Effector memory CD8-positive, alpha-beta T cell (primary cell): ENCODE results near the gene PKIB.
"Not testable (repeated sequence)": the region's sequence is repeated elsewhere in the genome, so short reads cannot be mapped to it uniquely, and the experiment has no call there.

Source experiments
- ATAC-seq: fragments of 150-1000 bp; cut with Tn5 transposase; replicated peaks from 2 replicates; pipeline ENCODE4 v1.10.0; 2021; ENCODE audit warnings: mild to moderate bottlenecking, moderate library complexity
- DNase-seq, 3 experiments: peaks; one replicate each; pipeline ENCODE4 v3.0.0; 2021
- H3K27ac Mint-ChIP-seq, 2 donors: one replicate each; pipeline ENCODE4 v1.8.0; 2022; ENCODE audit warnings: mild to moderate bottlenecking in 2 of 2, mixed read lengths in 2 of 2, moderate library complexity in 2 of 2
- H3K27me3 Mint-ChIP-seq, 2 donors: one replicate each; pipeline ENCODE4 v1.8.0; 2022; ENCODE audit warnings: mixed read lengths in 2 of 2
- H3K36me3 Mint-ChIP-seq: one replicate; pipeline ENCODE4 v1.8.0; 2022; ENCODE audit warnings: mild to moderate bottlenecking, moderate library complexity, mixed read lengths; ENCODE audit not compliant: insufficient read depth
- H3K4me1 Mint-ChIP-seq, 2 donors: one replicate each; pipeline ENCODE4 v1.8.0; 2022; ENCODE audit warnings: low read depth in 2 of 2, mixed read lengths in 2 of 2
- H3K4me3 Mint-ChIP-seq, 2 donors: one replicate each; pipeline ENCODE4 v1.8.0; 2022; ENCODE audit warnings: mild to moderate bottlenecking in 2 of 2, mixed read lengths in 2 of 2, moderate library complexity in 2 of 2
- H3K9me3 Mint-ChIP-seq, 2 donors: one replicate each; pipeline ENCODE4 v1.8.0; 2022; ENCODE audit warnings: mixed read lengths in 2 of 2

Gene PKIB

GRCh38 chr6:122598295-122598694, 11.9 kb upstream of the PKIB start:
- H3K27ac Mint-ChIP-seq, H3K4me3 Mint-ChIP-seq, H3K4me1 Mint-ChIP-seq, H3K9me3 Mint-ChIP-seq, H3K36me3 Mint-ChIP-seq, DNase-seq, ATAC-seq, H3K27me3 Mint-ChIP-seq: not testable (repeated sequence)

- ATAC-seq (no peak), DNase-seq (no peak)
- no peak overlapping the region for H3K4me3 Mint-ChIP-seq
- no peak overlapping the region for H3K27ac Mint-ChIP-seq
- peaks cover 0 to 4% of the 10 kb centered on the region in 2 donors for H3K9me3 Mint-ChIP-seq
- H3K27me3 Mint-ChIP-seq, result peaks cover 4 to 19% of the 10 kb centered on the region in 2 donors
- H3K4me1 Mint-ChIP-seq, result peaks cover 1 to 5% of the 10 kb centered on the region in 2 donors
- H3K36me3 Mint-ChIP-seq, result no peaks in the 10 kb centered on the region
Observed at GRCh38 chr6:122604676-122605075, 5.5 kb upstream of the PKIB start.

GRCh38 chr6:122610690-122611455, 668 bp downstream of the PKIB start:
- Mint-ChIP-seq H3K27ac (no peak overlapping the region), H3K36me3 (no peaks in the 10 kb centered on the region), H3K9me3 (peaks cover 5 to 8% of the 10 kb centered on the region in 2 donors), H3K4me1 (peaks cover 7% of the 10 kb centered on the region in 2 donors), H3K4me3 (peak overlapping the region; percentile 76 to 84), H3K27me3 (peaks cover 19 to 50% of the 10 kb centered on the region in 2 donors)
- DNase-seq (no peak), ATAC-seq (peak; percentile 17)

GRCh38 chr6:122612838-122613237, 2.6 kb downstream of the PKIB start:
- Mint-ChIP-seq H3K4me1 (peaks cover 7% of the 10 kb centered on the region in 2 donors), H3K9me3 (peaks cover 6 to 13% of the 10 kb centered on the region in 2 donors), H3K27me3 (peaks cover 19 to 51% of the 10 kb centered on the region in 2 donors), H3K4me3 (no peak overlapping the region), H3K27ac (no peak overlapping the region), H3K36me3 (no peaks in the 10 kb centered on the region)
- DNase-seq (no peak), ATAC-seq (no peak)

- H3K27ac Mint-ChIP-seq, result no peak overlapping the region
- ATAC-seq (no peak), DNase-seq (no peak)
- H3K27me3 Mint-ChIP-seq, result peaks cover 18 to 40% of the 10 kb centered on the region in 2 donors
- peaks cover 6 to 7% of the 10 kb centered on the region in 2 donors for H3K4me1 Mint-ChIP-seq
- H3K9me3 Mint-ChIP-seq, result peaks cover 5 to 13% of the 10 kb centered on the region in 2 donors
- no peak overlapping the region for H3K4me3 Mint-ChIP-seq
- no peaks in the 10 kb centered on the region for H3K36me3 Mint-ChIP-seq
Observed at GRCh38 chr6:122614303-122614702, 4.1 kb downstream of the PKIB start.

GRCh38 chr6:122615409-122615808, 5.2 kb downstream of the PKIB start:
- no peak overlapping the region for H3K27ac Mint-ChIP-seq
- peaks cover 0 to 3% of the 10 kb centered on the region in 2 donors for H3K4me1 Mint-ChIP-seq
- no peak for DNase-seq
- peaks cover 5 to 13% of the 10 kb centered on the region in 2 donors for H3K9me3 Mint-ChIP-seq
- ATAC-seq, result no peak
- no peak overlapping the region for H3K4me3 Mint-ChIP-seq
- H3K36me3 Mint-ChIP-seq, result no peaks in the 10 kb centered on the region
- H3K27me3 Mint-ChIP-seq, result peaks cover 11 to 31% of the 10 kb centered on the region in 2 donors

- H3K4me1 Mint-ChIP-seq, result no peaks in the 10 kb centered on the region
- no peaks in the 10 kb centered on the region for H3K36me3 Mint-ChIP-seq
- DNase-seq, result no peak
- no peak overlapping the region for H3K4me3 Mint-ChIP-seq
- H3K9me3 Mint-ChIP-seq, result peaks cover 5 to 13% of the 10 kb centered on the region in 2 donors
- no peak for ATAC-seq
- H3K27ac Mint-ChIP-seq, result no peak overlapping the region
- H3K27me3 Mint-ChIP-seq, result peaks cover 0 to 17% of the 10 kb centered on the region in 2 donors
Observed at GRCh38 chr6:122616877-122617276, 6.7 kb downstream of the PKIB start.

- Mint-ChIP-seq H3K27ac (no peak overlapping the region), H3K27me3 (peaks cover 0 to 13% of the 10 kb centered on the region in 2 donors), H3K4me1 (no peaks in the 10 kb centered on the region), H3K9me3 (peaks cover 5 to 13% of the 10 kb centered on the region in 2 donors), H3K36me3 (no peaks in the 10 kb centered on the region), H3K4me3 (no peak overlapping the region)
- ATAC-seq, result no peak
- DNase-seq, result no peak
Observed at GRCh38 chr6:122619309-122619708, 9.1 kb downstream of the PKIB start.

GRCh38 chr6:122620428-122620827, 10.2 kb downstream of the PKIB start:
- H3K4me3 Mint-ChIP-seq, result no peak overlapping the region
- DNase-seq (no peak), ATAC-seq (no peak)
- no peaks in the 10 kb centered on the region for H3K36me3 Mint-ChIP-seq
- H3K9me3 Mint-ChIP-seq, result peaks cover 5 to 10% of the 10 kb centered on the region in 2 donors
- H3K4me1 Mint-ChIP-seq, result no peaks in the 10 kb centered on the region
- H3K27ac Mint-ChIP-seq, result no peak overlapping the region
- H3K27me3 Mint-ChIP-seq, result peaks cover 0 to 9% of the 10 kb centered on the region in 2 donors

- peaks cover 0 to 5% of the 10 kb centered on the region in 2 donors for H3K27me3 Mint-ChIP-seq
- H3K4me3 Mint-ChIP-seq, result no peak overlapping the region
- DNase-seq, result no peak
- peaks cover 3 to 5% of the 10 kb centered on the region in 2 donors for H3K9me3 Mint-ChIP-seq
- H3K4me1 Mint-ChIP-seq, result no peaks in the 10 kb centered on the region
- no peak for ATAC-seq
- H3K27ac Mint-ChIP-seq, result no peak overlapping the region
- no peaks in the 10 kb centered on the region for H3K36me3 Mint-ChIP-seq
Observed at GRCh38 chr6:122620902-122621301, 10.7 kb downstream of the PKIB start.

- Mint-ChIP-seq H3K36me3 (no peaks in the 10 kb centered on the region), H3K4me3 (no peak overlapping the region), H3K4me1 (no peaks in the 10 kb centered on the region), H3K27me3 (no peaks in the 10 kb centered on the region), H3K9me3 (no peaks in the 10 kb centered on the region), H3K27ac (no peak overlapping the region)
- DNase-seq (no peak), ATAC-seq (no peak)
Observed at GRCh38 chr6:122621638-122622037, 11.4 kb downstream of the PKIB start.

GRCh38 chr6:122622479-122622878, 12.3 kb downstream of the PKIB start:
- H3K27ac Mint-ChIP-seq, result no peak overlapping the region
- DNase-seq (no peak), ATAC-seq (no peak)
- no peak overlapping the region for H3K4me3 Mint-ChIP-seq
- H3K27me3 Mint-ChIP-seq, result no peaks in the 10 kb centered on the region
- no peaks in the 10 kb centered on the region for H3K36me3 Mint-ChIP-seq
- H3K9me3 Mint-ChIP-seq, result peaks cover 0 to under 1% of the 10 kb centered on the region in 2 donors
- H3K4me1 Mint-ChIP-seq, result no peaks in the 10 kb centered on the region

GRCh38 chr6:122623279-122623678, 13.1 kb downstream of the PKIB start:
- Mint-ChIP-seq H3K27me3 (no peaks in the 10 kb centered on the region), H3K27ac (no peak overlapping the region), H3K4me1 (no peaks in the 10 kb centered on the region), H3K9me3 (peaks cover 0 to 2% of the 10 kb centered on the region in 2 donors), H3K4me3 (no peak overlapping the region), H3K36me3 (no peaks in the 10 kb centered on the region)
- DNase-seq (no peak), ATAC-seq (no peak)

GRCh38 chr6:122624853-122625252, 14.6 kb downstream of the PKIB start:
- H3K4me3 Mint-ChIP-seq, result no peak overlapping the region
- H3K27ac Mint-ChIP-seq, result no peak overlapping the region
- peaks cover 0 to 2% of the 10 kb centered on the region in 2 donors for H3K9me3 Mint-ChIP-seq
- ATAC-seq, result no peak
- DNase-seq, result no peak
- H3K36me3 Mint-ChIP-seq, result no peaks in the 10 kb centered on the region
- no peaks in the 10 kb centered on the region for H3K27me3 Mint-ChIP-seq
- no peaks in the 10 kb centered on the region for H3K4me1 Mint-ChIP-seq
